ENCODE measurements around the gene STAP1. TPM values are rescaled to one million over a fixed set of nuclear protein-coding genes. Genes with fewer than 3 reads are reported as not detected.

Gene STAP1
- total and polyA plus RNA-seq, 2 of the 8 experiments (the other 6 are each of a cell fraction or from before 2014, with no cell fraction given), result not detected

DNA sequence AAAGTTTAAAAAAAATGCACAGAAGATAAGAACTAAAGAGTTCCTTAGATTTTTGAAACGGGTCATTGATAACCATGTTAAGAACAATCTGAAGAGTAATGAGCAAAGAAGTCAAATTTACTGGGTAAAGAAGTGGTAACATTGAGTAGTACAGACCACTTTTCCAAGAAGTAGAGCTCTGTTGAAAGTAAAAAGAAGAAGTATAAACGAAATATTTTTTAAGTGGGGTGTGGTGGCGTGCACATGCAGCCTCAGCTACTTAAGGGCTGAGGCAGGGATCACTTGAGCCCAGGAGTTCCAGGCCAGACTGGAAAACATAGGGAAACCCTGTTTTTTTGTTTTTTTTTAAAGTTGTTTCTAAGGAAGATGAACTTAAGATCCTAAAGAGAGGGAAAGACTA lies 74.0 kb downstream of the STAP1 start:
- Histone ChIP-seq H2BK120ac (replicated peaks; ENCODE audit: low read depth, low read length) (no peak overlapping the region), H3K9me3 (ENCODE audit: insufficient read depth in 2 of 2, low read depth in 1 of 2, low read length in 1 of 2) (peaks cover 0 to 11% of the 10 kb centered on the region in 2 experiments; a peak in 1 of 4 replicates), H3K4me1 (replicated peaks in 1 of 4; ENCODE audit: control insufficient read depth in 3 of 4, insufficient read depth in 4 of 4, low read length in 3 of 4) (no peaks in the 10 kb centered on the region), H3K36me3 (ENCODE audit: control insufficient read depth in 2 of 4, insufficient read depth in 4 of 4, low read length in 3 of 4) (peaks cover 0 to 58% (median 16%) of the 10 kb centered on the region in 4 experiments; a peak in 5 of 8 replicates), H2BK20ac (ENCODE audit: low read length) (no peak overlapping the region), H4K20me1 (replicated peaks in 1 of 2; ENCODE audit: control insufficient read depth in 1 of 2, insufficient read depth in 2 of 2, low read length in 2 of 2) (no peaks in the 10 kb centered on the region), H3K27ac (ENCODE audit: low read depth, low read length) (no peak overlapping the region), H2AK5ac (ENCODE audit: low read depth, low read length) (no peak overlapping the region), H3K18ac (ENCODE audit: extremely low read depth, low read length) (no peak overlapping the region), H3K79me1 (ENCODE audit: low read depth, low read length) (no peaks in the 10 kb centered on the region), H4K5ac (ENCODE audit: insufficient read length, low read depth, low read length) (no peak overlapping the region), H3K56ac (replicated peaks; ENCODE audit: insufficient read length, low read depth, low read length) (no peak overlapping the region), H3K23ac (ENCODE audit: insufficient read length) (no peak overlapping the region), H3K14ac (ENCODE audit: insufficient read length) (no peak overlapping the region), H3K23me2 (ENCODE audit: low read depth, low read length) (no peaks in the 10 kb centered on the region), H3K9ac (replicated peaks in 1 of 4; ENCODE audit: extremely low read depth in 1 of 4, low read depth in 3 of 4, low read length in 3 of 4) (no peak overlapping the region), H4K8ac (ENCODE audit: extremely low read depth, insufficient read depth, low read length) (no peak overlapping the region), H3K4ac (replicated peaks; ENCODE audit: insufficient read length, low read depth, low read length) (no peak overlapping the region), H2AFZ (ENCODE audit: low read length) (no peak overlapping the region), H4K91ac (replicated peaks; ENCODE audit: insufficient read length, low read length) (no peak overlapping the region), H3K27me3 (replicated peaks in 1 of 4; ENCODE audit: control insufficient read depth in 3 of 4, extremely low read depth in 1 of 4, insufficient read depth in 3 of 4, low read length in 3 of 4) (no peaks in the 10 kb centered on the region), H2BK12ac (ENCODE audit: low read depth, low read length) (no peak overlapping the region), H2BK5ac (ENCODE audit: low read depth, low read length) (no peak overlapping the region), H3K4me3 (ENCODE audit: extremely low read depth in 1 of 4, insufficient read depth in 2 of 4, low read depth in 3 of 4, low read length in 4 of 4) (no peak overlapping the region), H3K4me2 (ENCODE audit: insufficient read depth in 1 of 2, low read depth in 2 of 2, low read length in 2 of 2) (no peak overlapping the region), H3K79me2 (ENCODE audit: control insufficient read depth in 1 of 2, insufficient read depth in 2 of 2, low read length in 2 of 2) (no peaks in the 10 kb centered on the region), H2BK15ac (ENCODE audit: low read length) (no peak overlapping the region)
- DNase-seq (ENCODE audit: low read depth in 1 of 2, low spot score in 2 of 2), result no peak
- FAIRE-seq, result no peak
- WGBS, 2 experiments (ENCODE audit: extremely low coverage in 1 of 2, insufficient coverage in 1 of 2, insufficient read length in 1 of 2, insufficient replicate concordance in 2 of 2, low coverage in 1 of 2, low lambda C conversion rate in 2 of 2, missing lambda C conversion rate in 1 of 2), result 88% methylated on average over 3 of the region's 3 CpGs; no CpG with 5 or more reads in 1 of the 2 experiments
- TF ChIP-seq BCL11A (IDR thresholded peaks at IDR 0.05; ENCODE audit: low read depth in 2 of 2, low read length in 2 of 2) (no peak), HDAC2 (IDR thresholded peaks at IDR 0.05; ENCODE audit: borderline replicate concordance in 1 of 2, low read depth in 2 of 2, low read length in 2 of 2) (no peak), EZH2 (IDR thresholded peaks at IDR 0.05; ENCODE audit: low read depth, low read length, severe bottlenecking) (no peak), KDM4A (IDR thresholded peaks at IDR 0.05; ENCODE audit: low read depth, low read length, severe bottlenecking) (no peak), CBX8 (IDR thresholded peaks at IDR 0.05; ENCODE audit: borderline replicate concordance, low read depth, low read length) (no peak), BACH1 (IDR thresholded peaks at IDR 0.05; ENCODE audit: low read length) (no peak), TEAD4 (IDR thresholded peaks at IDR 0.05; ENCODE audit: low read depth, low read length) (no peak), CREB1 (IDR thresholded peaks at IDR 0.05) (no peak), YY1 (IDR thresholded peaks at IDR 0.05; ENCODE audit: low read depth, low read length) (no peak), RXRA (IDR thresholded peaks at IDR 0.05; ENCODE audit: insufficient read depth, low read depth, low read length) (no peak)
- POLR2A ChIA-PET (ENCODE audit: partially characterized antibody), result interaction anchor here (0.6 kb wide), 1 partner anchor 65 kb away, joined by 3 read pairs; no protein-coding TSS in a partner anchor
- CTCF ChIA-PET (ENCODE audit: partially characterized antibody), result no interaction called here

Measured in H1 (cell line).